SJCRH30 (cell line): ENCODE measurements around the gene GTSF1L. TPM values are rescaled to one million over a fixed set of nuclear protein-coding genes. Genes with fewer than 3 reads are reported as not detected.
A peak's percentile ranks its signal among the peaks of the same experiment; 100 is the strongest.

ENCODE experiments used
- DNase-seq, 2 experiments: peaks; one replicate each; pipeline ENCODE4 v3.0.0-alpha.2; 2015 to 2020
- H3K27ac ChIP-seq: fragments of 250-450 bp; sonication (Bioruptor Pico); 2 replicates; pipeline ENCODE4 v1.5.1; 2020; ENCODE audit warnings: mild to moderate bottlenecking, moderate library complexity
- H3K27me3 ChIP-seq: fragments of 250-450 bp; sonication (Bioruptor Pico); 2 replicates; pipeline ENCODE4 v1.5.1; 2020; ENCODE audit warnings: mild to moderate bottlenecking, moderate library complexity
- H3K36me3 ChIP-seq: fragments of 250-450 bp; sonication (Bioruptor Pico); 2 replicates; pipeline ENCODE4 v1.5.1; 2020; ENCODE audit warnings: mild to moderate bottlenecking, moderate library complexity
- H3K4me1 ChIP-seq: fragments of 250-450 bp; sonication (Bioruptor Pico); 2 replicates; pipeline ENCODE4 v1.5.1; 2020; ENCODE audit warnings: mild to moderate bottlenecking, moderate library complexity
- H3K4me3 ChIP-seq: fragments of 250-450 bp; sonication (Bioruptor Pico); 2 replicates; pipeline ENCODE4 v1.5.1; 2020; ENCODE audit warnings: mild to moderate bottlenecking, moderate library complexity
- H3K9me3 ChIP-seq: fragments of 250-450 bp; sonication (Bioruptor Pico); replicated peaks from 2 replicates; pipeline ENCODE4 v1.5.1; 2020; ENCODE audit warnings: mild to moderate bottlenecking, moderate library complexity
- total RNA-seq: library from RNA; depleted of rRNA; stranded (reverse); fragments of >200 nt; shearing (Covaris generic); gene quantifications from 2 replicates; pipeline ENCODE4 v1.2.3, GENCODE V29; 2014

GTSF1L gene
- total RNA-seq, 1 experiment from 2014 or later = not detected

GRCh38 chr20:43731927-43732326 is 5.1 kb upstream of the GTSF1L start:
- Histone ChIP-seq H3K4me3 (no peak overlapping the region), H3K9me3 (peaks cover 4% of the 10 kb centered on the region; the same call in 1 of the 2 replicates), H3K4me1 (peaks cover 4% of the 10 kb centered on the region; the same call in 1 of the 2 replicates), H3K27me3 (peaks cover 3% of the 10 kb centered on the region; the same call in 1 of the 2 replicates), H3K27ac (no peak overlapping the region), H3K36me3 (no peaks in the 10 kb centered on the region)
- no peak for DNase-seq

GRCh38 chr20:43731469-43731868 is 4.7 kb upstream of the GTSF1L start:
- H3K4me3 ChIP-seq = no peak overlapping the region
- peaks cover 3% of the 10 kb centered on the region; the same call in 1 of the 2 replicates for H3K27me3 ChIP-seq
- H3K36me3 ChIP-seq = no peaks in the 10 kb centered on the region
- H3K27ac ChIP-seq = no peak overlapping the region
- no peak for DNase-seq
- peaks cover 4% of the 10 kb centered on the region; the same call in 1 of the 2 replicates for H3K9me3 ChIP-seq
- peaks cover 9% of the 10 kb centered on the region for H3K4me1 ChIP-seq

- Histone ChIP-seq H3K27me3 (no peaks in the 10 kb centered on the region), H3K36me3 (no peaks in the 10 kb centered on the region), H3K4me1 (peaks cover 12% of the 10 kb centered on the region), H3K27ac (no peak overlapping the region), H3K4me3 (no peak overlapping the region), H3K9me3 (peaks cover 4% of the 10 kb centered on the region; the same call in 1 of the 2 replicates)
- no peak for DNase-seq
Measured at GRCh38 chr20:43728686-43729255, 2.0 kb upstream of the GTSF1L start.

DNA sequence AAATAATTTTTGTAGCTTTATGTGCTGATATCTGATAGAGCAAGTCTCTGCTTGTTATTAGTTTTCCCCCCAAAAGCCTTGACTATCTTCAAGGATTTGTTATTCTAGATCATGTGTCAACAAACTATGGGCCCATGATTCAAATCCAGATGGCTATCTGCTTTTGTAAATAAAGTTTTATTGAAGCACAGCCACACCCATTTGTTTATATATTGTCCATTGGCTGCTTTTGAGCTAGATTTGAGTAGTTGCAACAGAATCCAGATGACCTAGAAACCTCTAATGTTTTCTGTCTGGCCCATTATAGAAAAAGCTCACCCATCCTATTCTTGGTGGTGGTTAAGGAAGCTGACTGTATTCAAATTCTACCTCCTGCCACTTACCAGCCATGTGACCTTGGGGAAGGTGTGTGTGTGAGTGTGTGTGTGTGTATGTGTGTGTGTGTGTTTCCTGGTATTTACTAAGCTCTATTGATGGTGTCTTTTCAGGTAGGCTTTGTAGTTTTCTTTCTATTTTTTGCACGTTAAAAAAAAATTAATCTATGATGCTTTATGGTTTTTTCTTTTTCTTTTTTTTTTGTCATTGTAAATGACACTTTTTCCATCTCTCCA is 1.3 kb upstream of the GTSF1L start:
- H3K27ac ChIP-seq = no peak overlapping the region
- peaks cover 12% of the 10 kb centered on the region for H3K4me1 ChIP-seq
- H3K27me3 ChIP-seq = no peaks in the 10 kb centered on the region
- no peaks in the 10 kb centered on the region for H3K36me3 ChIP-seq
- no peak overlapping the region for H3K4me3 ChIP-seq
- peaks cover 4% of the 10 kb centered on the region; the same call in 1 of the 2 replicates for H3K9me3 ChIP-seq
- DNase-seq = no peak

DNA sequence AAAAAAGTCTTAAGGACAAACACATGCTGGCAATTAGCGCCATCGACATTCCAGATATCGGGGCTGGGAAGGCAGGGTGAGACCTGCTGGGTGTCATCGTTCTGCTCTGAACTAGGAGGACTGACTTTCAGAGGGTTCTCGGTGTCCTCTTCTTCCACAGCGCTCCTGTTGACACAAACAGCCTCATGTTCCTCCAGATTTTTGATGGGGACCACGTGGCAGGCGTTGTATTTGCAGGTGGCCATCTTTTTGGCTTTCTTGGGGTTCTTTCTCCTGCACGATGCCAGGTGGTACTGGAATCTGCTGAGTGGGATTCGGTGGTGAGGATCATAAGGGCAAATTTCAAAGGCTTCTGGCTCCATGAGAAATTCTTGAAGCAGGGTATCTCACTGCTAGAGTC is 469 bp downstream of the GTSF1L start:
- peaks cover 19% of the 10 kb centered on the region for H3K4me1 ChIP-seq
- H3K36me3 ChIP-seq = no peaks in the 10 kb centered on the region
- no peak overlapping the region for H3K4me3 ChIP-seq
- H3K27ac ChIP-seq = no peak overlapping the region
- H3K9me3 ChIP-seq = peaks cover 4% of the 10 kb centered on the region; the same call in 1 of the 2 replicates
- H3K27me3 ChIP-seq = no peaks in the 10 kb centered on the region
- no peak for DNase-seq

GRCh38 chr20:43725666-43726065 is 1.1 kb downstream of the GTSF1L start:
- Histone ChIP-seq H3K27ac (no peak overlapping the region), H3K36me3 (no peaks in the 10 kb centered on the region), H3K4me3 (no peak overlapping the region), H3K9me3 (peaks cover 4% of the 10 kb centered on the region; the same call in 1 of the 2 replicates), H3K4me1 (peaks cover 25% of the 10 kb centered on the region), H3K27me3 (no peaks in the 10 kb centered on the region)
- no peak for DNase-seq

GRCh38 chr20:43724383-43724782 is 2.4 kb downstream of the GTSF1L start:
- no peaks in the 10 kb centered on the region for H3K27me3 ChIP-seq
- peaks cover 4% of the 10 kb centered on the region; the same call in 1 of the 2 replicates for H3K9me3 ChIP-seq
- H3K4me1 ChIP-seq = peaks cover 31% of the 10 kb centered on the region
- no peaks in the 10 kb centered on the region for H3K36me3 ChIP-seq
- no peak overlapping the region for H3K4me3 ChIP-seq
- H3K27ac ChIP-seq = no peak overlapping the region
- DNase-seq = no peak

GRCh38 chr20:43723735-43724134 is 3.1 kb downstream of the GTSF1L start:
- no peaks in the 10 kb centered on the region for H3K27me3 ChIP-seq
- no peak for DNase-seq
- no peaks in the 10 kb centered on the region for H3K36me3 ChIP-seq
- no peak overlapping the region for H3K27ac ChIP-seq
- peaks cover 31% of the 10 kb centered on the region for H3K4me1 ChIP-seq
- peaks cover 3% of the 10 kb centered on the region; the same call in 1 of the 2 replicates for H3K9me3 ChIP-seq
- no peak overlapping the region for H3K4me3 ChIP-seq

DNA sequence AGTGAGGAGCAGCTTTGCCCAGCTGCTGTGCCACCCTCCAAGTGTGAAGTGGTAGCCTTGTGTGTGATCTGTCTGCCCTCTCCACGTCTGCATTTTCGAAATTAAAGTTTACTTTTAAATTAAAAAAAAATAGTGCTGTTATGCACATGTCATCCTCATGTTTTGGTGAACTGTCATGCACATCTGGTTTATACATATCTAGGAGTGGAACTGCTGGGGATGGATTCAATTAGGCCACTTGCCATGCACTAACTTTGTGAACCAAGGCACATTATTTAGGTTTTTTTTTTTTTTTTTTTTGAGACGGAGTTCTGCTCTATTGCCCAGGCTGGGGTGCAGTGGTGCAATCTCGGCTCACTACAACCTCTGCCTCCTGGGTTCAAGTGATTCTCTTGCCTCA is 3.6 kb downstream of the GTSF1L start:
- H3K4me3 ChIP-seq = no peak overlapping the region
- H3K4me1 ChIP-seq = peaks cover 31% of the 10 kb centered on the region
- no peak for DNase-seq
- H3K36me3 ChIP-seq = no peaks in the 10 kb centered on the region
- no peaks in the 10 kb centered on the region for H3K27me3 ChIP-seq
- no peaks in the 10 kb centered on the region for H3K9me3 ChIP-seq
- H3K27ac ChIP-seq = no peak overlapping the region

GRCh38 chr20:43722153-43722505 is 4.7 kb downstream of the GTSF1L start:
- no peak overlapping the region for H3K4me3 ChIP-seq
- no peaks in the 10 kb centered on the region for H3K9me3 ChIP-seq
- DNase-seq = no peak
- H3K27ac ChIP-seq = no peak overlapping the region
- H3K36me3 ChIP-seq = peaks cover 7% of the 10 kb centered on the region; the same call in 1 of the 2 replicates
- H3K4me1 ChIP-seq = peaks cover 29% of the 10 kb centered on the region
- H3K27me3 ChIP-seq = no peaks in the 10 kb centered on the region

- Histone ChIP-seq H3K9me3 (no peaks in the 10 kb centered on the region), H3K27me3 (no peaks in the 10 kb centered on the region), H3K36me3 (peaks cover 12% of the 10 kb centered on the region; the same call in 1 of the 2 replicates), H3K4me1 (peaks cover 24% of the 10 kb centered on the region), H3K27ac (peak overlapping the region; percentile 41), H3K4me3 (no peak overlapping the region)
- DNase-seq = peak; percentile 95 to 96
Measured at GRCh38 chr20:43721429-43722152, 5.2 kb downstream of the GTSF1L start.

GRCh38 chr20:43721097-43721428 is 5.7 kb downstream of the GTSF1L start:
- Histone ChIP-seq H3K9me3 (no peaks in the 10 kb centered on the region), H3K27ac (peak overlapping the region; percentile 41), H3K4me1 (peaks cover 20% of the 10 kb centered on the region), H3K27me3 (no peaks in the 10 kb centered on the region), H3K4me3 (no peak overlapping the region), H3K36me3 (peaks cover 15% of the 10 kb centered on the region; the same call in 1 of the 2 replicates)
- DNase-seq = peak in 1 of 2 experiments; percentile 91

DNA sequence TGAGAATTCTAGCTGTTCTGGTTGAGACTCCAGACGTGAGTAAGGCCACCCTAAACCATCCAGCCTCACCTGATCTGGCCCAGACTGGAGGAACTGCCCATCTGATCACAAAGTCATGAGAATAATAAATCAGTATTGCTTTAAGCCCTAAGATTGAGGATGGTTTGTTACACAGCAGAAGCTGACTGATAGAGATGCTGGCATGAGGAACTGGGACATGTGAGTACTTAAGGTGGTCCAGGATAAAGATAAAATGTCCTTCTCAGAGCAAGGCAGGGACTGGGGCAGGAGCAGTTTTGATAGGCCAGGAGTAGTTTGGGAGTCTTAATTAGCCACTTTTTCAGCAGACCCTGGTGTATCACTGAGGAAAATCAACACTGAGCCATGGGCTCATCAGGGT is 6.8 kb downstream of the GTSF1L start:
- DNase-seq = no peak
- Histone ChIP-seq H3K27ac (no peak overlapping the region), H3K4me3 (no peak overlapping the region), H3K9me3 (no peaks in the 10 kb centered on the region), H3K27me3 (no peaks in the 10 kb centered on the region), H3K4me1 (peaks cover 20% of the 10 kb centered on the region), H3K36me3 (peaks cover 26% of the 10 kb centered on the region)

GRCh38 chr20:43717616-43717995 is 9.2 kb downstream of the GTSF1L start:
- Histone ChIP-seq H3K4me3 (no peak overlapping the region), H3K36me3 (peaks cover 49% of the 10 kb centered on the region), H3K27me3 (no peaks in the 10 kb centered on the region), H3K4me1 (peaks cover 20% of the 10 kb centered on the region), H3K27ac (no peak overlapping the region), H3K9me3 (no peaks in the 10 kb centered on the region)
- no peak for DNase-seq
